Loucy (cell line): Measurements from ENCODE around the gene PAK5.

Experiments
- EZH2phosphoT487 ChIP-seq: fragments of 200-600 bp; IDR thresholded peaks from 2 replicates; pipeline ENCODE4 v1.6.1; 2018; ENCODE audit warnings: antibody characterized with exemption, mild to moderate bottlenecking, moderate library complexity, borderline replicate concordance
- TF ChIP-seq, protein P1 (sequence below): fragments of 200-600 bp; sonication (generic); conservative IDR thresholded peaks from 2 replicates; pipeline ENCODE4 v1.5.1; 2014; ENCODE audit warnings: mild to moderate bottlenecking, antibody characterized with exemption, low read length

DNA sequence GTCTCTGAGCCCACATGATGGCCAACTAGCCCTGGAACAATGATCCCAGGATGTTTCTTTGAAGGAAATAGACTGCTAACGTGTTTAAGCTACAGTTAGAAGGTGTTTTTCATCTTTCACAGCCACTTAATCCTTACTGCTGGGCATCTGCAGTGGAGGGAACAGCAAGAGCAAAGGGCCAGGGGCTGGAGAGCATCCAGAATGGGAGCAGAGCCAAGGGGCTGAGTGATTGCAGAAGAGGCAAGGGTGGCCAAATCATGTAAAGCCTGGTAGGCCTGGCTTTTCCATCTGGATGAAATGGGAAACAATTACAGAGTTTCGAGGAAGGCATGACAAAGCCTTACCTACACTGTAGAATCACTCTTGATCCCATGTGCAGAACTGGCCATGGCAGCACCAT lies 343.2 kb downstream of the PAK5 start:
- TF ChIP-seq, protein P1, sequence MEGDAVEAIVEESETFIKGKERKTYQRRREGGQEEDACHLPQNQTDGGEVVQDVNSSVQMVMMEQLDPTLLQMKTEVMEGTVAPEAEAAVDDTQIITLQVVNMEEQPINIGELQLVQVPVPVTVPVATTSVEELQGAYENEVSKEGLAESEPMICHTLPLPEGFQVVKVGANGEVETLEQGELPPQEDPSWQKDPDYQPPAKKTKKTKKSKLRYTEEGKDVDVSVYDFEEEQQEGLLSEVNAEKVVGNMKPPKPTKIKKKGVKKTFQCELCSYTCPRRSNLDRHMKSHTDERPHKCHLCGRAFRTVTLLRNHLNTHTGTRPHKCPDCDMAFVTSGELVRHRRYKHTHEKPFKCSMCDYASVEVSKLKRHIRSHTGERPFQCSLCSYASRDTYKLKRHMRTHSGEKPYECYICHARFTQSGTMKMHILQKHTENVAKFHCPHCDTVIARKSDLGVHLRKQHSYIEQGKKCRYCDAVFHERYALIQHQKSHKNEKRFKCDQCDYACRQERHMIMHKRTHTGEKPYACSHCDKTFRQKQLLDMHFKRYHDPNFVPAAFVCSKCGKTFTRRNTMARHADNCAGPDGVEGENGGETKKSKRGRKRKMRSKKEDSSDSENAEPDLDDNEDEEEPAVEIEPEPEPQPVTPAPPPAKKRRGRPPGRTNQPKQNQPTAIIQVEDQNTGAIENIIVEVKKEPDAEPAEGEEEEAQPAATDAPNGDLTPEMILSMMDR: no peak
- TF ChIP-seq EZH2phosphoT487: no peak
